H9 (cell line): Measurements from ENCODE around the gene RXRB. TPM values are rescaled to one million over a fixed set of nuclear protein-coding genes. Genes with fewer than 3 reads are reported as not detected.

Source experiments
- DNase-seq: peaks from one replicate; pipeline ENCODE4 v3.0.0-alpha.2; 2017
- H2AFZ ChIP-seq: one replicate; pipeline ENCODE4 v1.6.1; 2013; ENCODE audit warnings: mild to moderate bottlenecking, low read length, control low read depth, moderate library complexity
- H2AK5ac ChIP-seq: 2 replicates; pipeline ENCODE4 v1.6.1; 2013; ENCODE audit warnings: low read length, control low read depth, mixed read lengths; ENCODE audit not compliant: insufficient read length
- H2BK120ac ChIP-seq: one replicate; pipeline ENCODE4 v1.6.1; 2013; ENCODE audit warnings: low read depth, mild to moderate bottlenecking, low read length, control low read depth, inconsistent platforms; ENCODE audit not compliant: poor library complexity, severe bottlenecking
- H2BK12ac ChIP-seq: 2 replicates; pipeline ENCODE4 v1.6.1; 2013; ENCODE audit warnings: low read length, control low read depth, mixed read lengths, low read depth; ENCODE audit not compliant: insufficient read length
- H2BK15ac ChIP-seq: 2 replicates; pipeline ENCODE4 v1.6.1; 2013; ENCODE audit warnings: low read depth, low read length, control low read depth
- H2BK20ac ChIP-seq: one replicate; pipeline ENCODE4 v1.6.1; 2013; ENCODE audit warnings: low read depth, mild to moderate bottlenecking, low read length, control low read depth, inconsistent platforms; ENCODE audit not compliant: poor library complexity, severe bottlenecking
- H2BK5ac ChIP-seq: 2 replicates; pipeline ENCODE4 v1.6.1; 2013; ENCODE audit warnings: low read length, control low read depth, mixed read lengths; ENCODE audit not compliant: insufficient read length
- H3K14ac ChIP-seq: 2 replicates; pipeline ENCODE4 v1.6.1; 2013; ENCODE audit warnings: low read length, control low read depth; ENCODE audit not compliant: insufficient read depth
- H3K18ac ChIP-seq: 2 replicates; pipeline ENCODE4 v1.6.1; 2013; ENCODE audit warnings: low read depth, mild to moderate bottlenecking, mixed read lengths, low read length, control low read depth; ENCODE audit not compliant: insufficient read length
- H3K23ac ChIP-seq: 2 replicates; pipeline ENCODE4 v1.6.1; 2013; ENCODE audit warnings: low read length, control low read depth, mixed read lengths, low read depth; ENCODE audit not compliant: insufficient read length
- H3K23me2 ChIP-seq: 2 replicates; pipeline ENCODE4 v1.6.1; 2013; ENCODE audit warnings: low read depth, mild to moderate bottlenecking, mixed read lengths, low read length, control low read depth; ENCODE audit not compliant: insufficient read length, poor library complexity, severe bottlenecking
- H3K27ac ChIP-seq: 2 replicates; pipeline ENCODE4 v1.5.1; 2013; ENCODE audit warnings: low read length, control low read depth, mixed read lengths, low read depth; ENCODE audit not compliant: insufficient read length
- H3K27me3 ChIP-seq: 2 replicates; pipeline ENCODE4 v1.6.1; 2013; ENCODE audit warnings: low read length, control low read depth, inconsistent platforms; ENCODE audit not compliant: insufficient read depth
- H3K4ac ChIP-seq: 2 replicates; pipeline ENCODE4 v1.6.1; 2013; ENCODE audit warnings: low read depth, mild to moderate bottlenecking, control low read depth, inconsistent platforms, low read length, moderate library complexity
- H3K4me1 ChIP-seq: 2 replicates; pipeline ENCODE4 v1.6.1; 2013; ENCODE audit warnings: low read length, control low read depth, inconsistent platforms; ENCODE audit not compliant: insufficient read depth
- H3K4me2 ChIP-seq: 2 replicates; pipeline ENCODE4 v1.6.1; 2013; ENCODE audit warnings: low read length, control low read depth, mixed read lengths; ENCODE audit not compliant: insufficient read length, insufficient read depth
- H3K56ac ChIP-seq: 2 replicates; pipeline ENCODE4 v1.6.1; 2013; ENCODE audit warnings: low read depth, mild to moderate bottlenecking, mixed read lengths, low read length, control low read depth; ENCODE audit not compliant: insufficient read length
- H3K79me1 ChIP-seq: 2 replicates; pipeline ENCODE4 v1.6.1; 2013; ENCODE audit warnings: low read depth, mild to moderate bottlenecking, moderate library complexity, low read length, control low read depth, inconsistent platforms; ENCODE audit not compliant: insufficient read depth, poor library complexity, severe bottlenecking
- H3K79me2 ChIP-seq: 2 replicates; pipeline ENCODE4 v1.6.1; 2013; ENCODE audit warnings: low read length, control low read depth, inconsistent platforms; ENCODE audit not compliant: insufficient read depth
- H3K9ac ChIP-seq: 2 replicates; pipeline ENCODE4 v1.6.1; 2013; ENCODE audit warnings: low read length, control low read depth, mixed read lengths; ENCODE audit not compliant: insufficient read length; ENCODE audit errors: extremely low read depth
- H3K9me3 ChIP-seq: one replicate; pipeline ENCODE4 v1.6.1; 2013; ENCODE audit warnings: low read depth, low read length, inconsistent platforms; ENCODE audit not compliant: control insufficient read depth
- H3T11ph ChIP-seq: one replicate; pipeline ENCODE4 v1.6.1; 2013; ENCODE audit warnings: mild to moderate bottlenecking, low read length, control low read depth, inconsistent platforms
- H4K20me1 ChIP-seq: one replicate; pipeline ENCODE4 v1.6.1; 2013; ENCODE audit not compliant: control insufficient read depth, insufficient read length, insufficient read depth
- H4K5ac ChIP-seq: 2 replicates; pipeline ENCODE4 v1.6.1; 2013; ENCODE audit warnings: low read depth, mild to moderate bottlenecking, mixed read lengths, low read length, control low read depth; ENCODE audit not compliant: insufficient read length
- H4K8ac ChIP-seq: replicated peaks from 2 replicates; pipeline ENCODE4 v1.6.1; 2013; ENCODE audit warnings: low read length, control low read depth, mixed read lengths, low read depth; ENCODE audit not compliant: insufficient read length
- H4K91ac ChIP-seq: 2 replicates; pipeline ENCODE4 v1.6.1; 2013; ENCODE audit warnings: low read depth, mild to moderate bottlenecking, moderate library complexity, mixed read lengths, low read length, control low read depth; ENCODE audit not compliant: insufficient read length
- H3K27ac Mint-ChIP-seq, 3 experiments: 2 replicates in 2 of 3; 3 replicates in 1 of 3; pipeline ENCODE4 v1.8.0; 2020 to 2021; ENCODE audit warnings: mixed read lengths in 3 of 3, mild to moderate bottlenecking in 1 of 3, moderate library complexity in 1 of 3
- H3K27me3 Mint-ChIP-seq: 2 replicates; pipeline ENCODE4 v1.8.0; 2021; ENCODE audit warnings: low read depth, mild to moderate bottlenecking, moderate library complexity, mixed read lengths
- H3K36me3 Mint-ChIP-seq, 3 experiments: 2 replicates in 2 of 3; 3 replicates in 1 of 3; pipeline ENCODE4 v1.8.0; 2020 to 2021; ENCODE audit warnings: low read depth in 3 of 3, mixed read lengths in 3 of 3; ENCODE audit not compliant: insufficient read depth in 1 of 3
- H3K4me1 Mint-ChIP-seq, 2 experiments: 2 replicates each; pipeline ENCODE4 v1.8.0; 2020; ENCODE audit warnings: mixed read lengths in 2 of 2
- H3K4me3 Mint-ChIP-seq, 2 experiments: 2 replicates in 1 of 2; 3 replicates in 1 of 2; pipeline ENCODE4 v1.8.0; 2020 to 2021; ENCODE audit warnings: mild to moderate bottlenecking in 2 of 2, mixed read lengths in 2 of 2, moderate library complexity in 1 of 2
- H3K9me3 Mint-ChIP-seq, 2 experiments: 2 replicates in 1 of 2; 3 replicates in 1 of 2; pipeline ENCODE4 v1.8.0; 2020; ENCODE audit warnings: mild to moderate bottlenecking in 2 of 2, mixed read lengths in 2 of 2, moderate library complexity in 1 of 2
- WGBS: extraction: QIAGEN DNeasy Blood & Tissue Kit; methylation state at CpG from one replicate; pipeline ENCODE4 v1.1.7; 2013; ENCODE audit warnings: missing lambda C conversion rate, low lambda C conversion rate, mixed read lengths; ENCODE audit not compliant: insufficient read length; ENCODE audit errors: extremely low coverage; 5-methylcytosine and 5-hydroxymethylcytosine counted together
- total RNA-seq: library from RNA; stranded (reverse); gene quantifications from 2 replicates; pipeline ENCODE4 v1.2.1, GENCODE V29; 2021
- TF ChIP-seq, protein P1 (sequence below): fragments of 200-600 bp; sonication (generic); conservative IDR thresholded peaks from 3 replicates; pipeline ENCODE4 v1.8.0; 2021; ENCODE audit warnings: antibody characterized with exemption, mild to moderate bottlenecking

Gene RXRB
- total RNA-seq, 1 experiment from 2014 or later, result 14.8 TPM

DNA sequence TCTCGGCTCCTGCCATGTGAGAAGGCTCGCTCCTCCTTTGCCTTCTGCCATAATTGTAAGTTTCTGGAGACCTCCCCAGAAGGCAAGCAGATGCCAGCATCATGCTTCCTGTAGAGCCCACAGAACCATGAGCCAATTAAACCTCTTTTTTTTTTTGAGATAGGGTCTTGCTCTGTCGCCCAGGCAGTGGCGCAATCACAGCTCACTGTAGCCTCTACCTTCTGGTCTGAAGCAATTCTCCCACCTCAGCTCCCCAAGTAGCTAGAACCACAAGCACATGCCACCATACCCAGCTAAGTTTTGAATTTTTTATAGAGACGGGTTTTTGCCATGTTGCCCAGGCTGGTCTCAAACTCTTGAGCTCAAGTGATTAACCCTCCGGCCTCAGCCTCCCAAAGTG is 36.4 kb upstream of the RXRB start:
- H3T11ph ChIP-seq, result no peak overlapping the region
- Mint-ChIP-seq H3K27ac (peak overlapping the region in 1 of 3 experiments; percentile 52; a peak in 1 of 7 replicates), H3K9me3 (no peaks in the 10 kb centered on the region), H3K4me3 (no peak overlapping the region), H3K27me3 (peaks cover 69% of the 10 kb centered on the region), H3K36me3 (no peaks in the 10 kb centered on the region), H3K4me1 (peaks cover 11% of the 10 kb centered on the region in 2 experiments)
- no peak overlapping the region for H3K4ac ChIP-seq
- H4K5ac ChIP-seq, result no peak overlapping the region
- H3K23me2 ChIP-seq, result no peaks in the 10 kb centered on the region
- H2BK15ac ChIP-seq, result no peak overlapping the region
- H2BK12ac ChIP-seq, result no peak overlapping the region
- H2AK5ac ChIP-seq, result no peak overlapping the region
- TF ChIP-seq, protein P1, sequence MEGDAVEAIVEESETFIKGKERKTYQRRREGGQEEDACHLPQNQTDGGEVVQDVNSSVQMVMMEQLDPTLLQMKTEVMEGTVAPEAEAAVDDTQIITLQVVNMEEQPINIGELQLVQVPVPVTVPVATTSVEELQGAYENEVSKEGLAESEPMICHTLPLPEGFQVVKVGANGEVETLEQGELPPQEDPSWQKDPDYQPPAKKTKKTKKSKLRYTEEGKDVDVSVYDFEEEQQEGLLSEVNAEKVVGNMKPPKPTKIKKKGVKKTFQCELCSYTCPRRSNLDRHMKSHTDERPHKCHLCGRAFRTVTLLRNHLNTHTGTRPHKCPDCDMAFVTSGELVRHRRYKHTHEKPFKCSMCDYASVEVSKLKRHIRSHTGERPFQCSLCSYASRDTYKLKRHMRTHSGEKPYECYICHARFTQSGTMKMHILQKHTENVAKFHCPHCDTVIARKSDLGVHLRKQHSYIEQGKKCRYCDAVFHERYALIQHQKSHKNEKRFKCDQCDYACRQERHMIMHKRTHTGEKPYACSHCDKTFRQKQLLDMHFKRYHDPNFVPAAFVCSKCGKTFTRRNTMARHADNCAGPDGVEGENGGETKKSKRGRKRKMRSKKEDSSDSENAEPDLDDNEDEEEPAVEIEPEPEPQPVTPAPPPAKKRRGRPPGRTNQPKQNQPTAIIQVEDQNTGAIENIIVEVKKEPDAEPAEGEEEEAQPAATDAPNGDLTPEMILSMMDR, result no peak
- H3K9me3 ChIP-seq, result no peaks in the 10 kb centered on the region
- WGBS, result no CpG with 5 or more reads among the region's 6 CpGs
- H3K56ac ChIP-seq, result no peak overlapping the region
- no peak overlapping the region for H3K9ac ChIP-seq
- H2AFZ ChIP-seq, result no peak overlapping the region
- H3K27ac ChIP-seq, result no peak overlapping the region
- H4K20me1 ChIP-seq, result no peaks in the 10 kb centered on the region
- H3K27me3 ChIP-seq, result no peaks in the 10 kb centered on the region
- peaks cover 3% of the 10 kb centered on the region; the same call in 1 of the 2 replicates for H3K4me1 ChIP-seq
- H2BK120ac ChIP-seq, result no peak overlapping the region
- no peak overlapping the region for H3K14ac ChIP-seq
- H3K18ac ChIP-seq, result no peak overlapping the region
- no peak overlapping the region for H2BK20ac ChIP-seq
- no peak overlapping the region for H3K4me2 ChIP-seq
- H4K8ac ChIP-seq, result no peak overlapping the region
- no peak overlapping the region for H4K91ac ChIP-seq
- H3K79me2 ChIP-seq, result no peaks in the 10 kb centered on the region
- no peak overlapping the region for H2BK5ac ChIP-seq
- no peak for DNase-seq
- no peak overlapping the region for H3K23ac ChIP-seq
- no peaks in the 10 kb centered on the region for H3K79me1 ChIP-seq
